Nephron (organoid): ENCODE measurements around the gene CTSO.
A peak's percentile ranks its signal among the peaks of the same experiment; 100 is the strongest.

ENCODE experiments used
- H3K27ac Mint-ChIP-seq, 3 experiments: 2 replicates each; pipeline ENCODE4 v1.8.0; 2020; ENCODE audit warnings: mixed read lengths in 3 of 3, mild to moderate bottlenecking in 2 of 3, moderate library complexity in 1 of 3
- H3K27me3 Mint-ChIP-seq: 2 replicates; pipeline ENCODE4 v1.8.0; 2021; ENCODE audit warnings: low read depth, mild to moderate bottlenecking, moderate library complexity, mixed read lengths
- H3K36me3 Mint-ChIP-seq: 2 replicates; pipeline ENCODE4 v1.8.0; 2020; ENCODE audit warnings: low read depth, mixed read lengths
- H3K4me1 Mint-ChIP-seq: 2 replicates; pipeline ENCODE4 v1.8.0; 2020; ENCODE audit warnings: mixed read lengths
- H3K4me3 Mint-ChIP-seq, 3 experiments: 2 replicates each; pipeline ENCODE4 v1.8.0; 2020; ENCODE audit warnings: mild to moderate bottlenecking in 3 of 3, mixed read lengths in 3 of 3, moderate library complexity in 2 of 3
- H3K9me3 Mint-ChIP-seq: 2 replicates; pipeline ENCODE4 v1.8.0; 2020; ENCODE audit warnings: mixed read lengths
- TF ChIP-seq, protein P1 (sequence below), 3 experiments: fragments of 200-600 bp; sonication (generic); IDR thresholded peaks; one replicate each; pipeline ENCODE4 v1.5.0; 2021; ENCODE audit warnings: antibody characterized with exemption in 3 of 3; ENCODE audit not compliant: unreplicated experiment in 3 of 3

The CTSO gene

DNA sequence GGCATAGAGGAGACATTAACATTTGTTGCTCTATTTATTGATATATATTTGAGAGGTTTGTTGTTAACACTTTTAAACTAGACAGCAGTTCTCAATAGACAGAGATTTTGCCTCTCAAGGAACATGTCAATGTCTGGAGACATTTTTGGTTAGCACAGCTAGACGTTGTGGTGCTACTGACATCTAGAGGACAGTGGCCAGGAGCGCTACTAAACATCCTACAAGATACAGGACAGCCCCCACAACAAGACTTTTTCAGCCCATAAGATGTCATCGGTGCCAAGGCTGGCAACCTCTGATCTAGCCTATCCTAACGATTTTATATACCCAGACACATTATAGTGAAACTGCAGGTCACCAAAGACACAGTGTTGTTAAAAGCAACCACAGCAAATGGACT is 18.4 kb upstream of the CTSO start:
- Mint-ChIP-seq H3K36me3 (no peaks in the 10 kb centered on the region), H3K4me3 (no peak overlapping the region), H3K9me3 (no peaks in the 10 kb centered on the region), H3K4me1 (peaks cover 21% of the 10 kb centered on the region), H3K27ac (no peak overlapping the region), H3K27me3 (no peaks in the 10 kb centered on the region)
- TF ChIP-seq, protein P1, sequence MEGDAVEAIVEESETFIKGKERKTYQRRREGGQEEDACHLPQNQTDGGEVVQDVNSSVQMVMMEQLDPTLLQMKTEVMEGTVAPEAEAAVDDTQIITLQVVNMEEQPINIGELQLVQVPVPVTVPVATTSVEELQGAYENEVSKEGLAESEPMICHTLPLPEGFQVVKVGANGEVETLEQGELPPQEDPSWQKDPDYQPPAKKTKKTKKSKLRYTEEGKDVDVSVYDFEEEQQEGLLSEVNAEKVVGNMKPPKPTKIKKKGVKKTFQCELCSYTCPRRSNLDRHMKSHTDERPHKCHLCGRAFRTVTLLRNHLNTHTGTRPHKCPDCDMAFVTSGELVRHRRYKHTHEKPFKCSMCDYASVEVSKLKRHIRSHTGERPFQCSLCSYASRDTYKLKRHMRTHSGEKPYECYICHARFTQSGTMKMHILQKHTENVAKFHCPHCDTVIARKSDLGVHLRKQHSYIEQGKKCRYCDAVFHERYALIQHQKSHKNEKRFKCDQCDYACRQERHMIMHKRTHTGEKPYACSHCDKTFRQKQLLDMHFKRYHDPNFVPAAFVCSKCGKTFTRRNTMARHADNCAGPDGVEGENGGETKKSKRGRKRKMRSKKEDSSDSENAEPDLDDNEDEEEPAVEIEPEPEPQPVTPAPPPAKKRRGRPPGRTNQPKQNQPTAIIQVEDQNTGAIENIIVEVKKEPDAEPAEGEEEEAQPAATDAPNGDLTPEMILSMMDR (IDR thresholded peaks at IDR 0.05; ENCODE audit: unreplicated experiment in 3 of 3), result peak in 2 of 3 experiments; percentile 6 to 29

DNA sequence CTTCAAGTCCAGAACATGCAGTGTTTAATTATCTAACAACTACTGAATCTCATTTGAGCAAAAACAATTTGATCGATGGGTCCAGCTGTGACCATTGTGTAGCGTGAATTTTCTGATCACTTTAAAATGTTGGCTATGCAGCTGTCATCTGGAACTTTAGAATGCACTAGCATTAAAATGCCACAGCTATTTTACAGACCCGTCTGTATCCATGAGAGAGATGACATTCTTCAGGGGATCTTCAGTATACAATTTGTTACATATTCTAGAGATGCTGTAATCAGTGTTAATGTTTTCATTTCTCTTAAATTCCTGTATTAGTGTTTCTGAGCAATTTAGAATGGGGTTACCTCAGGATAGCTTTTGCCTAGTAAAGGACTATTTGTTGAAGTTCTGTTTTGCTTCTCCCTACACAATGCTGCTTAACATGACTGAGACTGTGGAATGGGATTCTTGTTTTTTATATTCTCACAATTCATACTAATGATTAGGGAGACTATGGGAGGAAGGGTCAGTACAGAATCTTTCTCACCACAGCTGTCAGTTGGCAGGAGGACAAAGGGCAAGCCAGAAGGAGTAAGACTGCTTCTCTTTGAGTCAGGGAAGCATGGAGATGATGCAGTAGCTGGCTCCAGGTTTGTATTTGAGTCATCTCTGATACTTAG is 13.2 kb upstream of the CTSO start:
- H3K9me3 Mint-ChIP-seq, result no peaks in the 10 kb centered on the region

DNA sequence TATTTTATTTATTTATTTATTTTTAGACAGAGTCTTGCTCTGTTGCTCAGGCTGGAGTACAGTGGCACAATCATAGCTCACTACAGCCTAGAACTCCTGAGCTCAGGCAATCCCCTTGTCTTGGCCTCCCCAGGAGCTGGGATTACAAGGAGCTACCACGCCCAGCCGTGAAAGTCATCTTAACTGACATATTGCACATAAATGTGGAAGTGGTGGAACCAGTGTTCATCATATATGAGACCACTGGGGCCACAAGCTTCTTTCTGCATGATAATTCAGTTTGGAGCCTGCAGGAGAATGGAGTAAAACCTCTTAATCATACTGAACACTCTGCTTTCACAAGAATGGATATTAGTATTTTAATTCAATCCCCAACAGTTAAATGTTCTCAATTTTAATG is 12.5 kb upstream of the CTSO start:
- Mint-ChIP-seq H3K4me1 (peaks cover 48% of the 10 kb centered on the region), H3K4me3 (no peak overlapping the region), H3K27me3 (no peaks in the 10 kb centered on the region), H3K27ac (peak overlapping the region; percentile 61 to 75 (median 64)), H3K9me3 (no peaks in the 10 kb centered on the region), H3K36me3 (no peaks in the 10 kb centered on the region)
- TF ChIP-seq, protein P1 (IDR thresholded peaks at IDR 0.05; ENCODE audit: unreplicated experiment in 3 of 3), result no peak

More for the DNA sequence above, 13.2 kb upstream of the CTSO start:
- no peaks in the 10 kb centered on the region for H3K27me3 Mint-ChIP-seq
- TF ChIP-seq, protein P1 (IDR thresholded peaks at IDR 0.05; ENCODE audit: unreplicated experiment in 3 of 3), result no peak
- no peaks in the 10 kb centered on the region for H3K36me3 Mint-ChIP-seq
- peak overlapping the region in 1 of 3 experiments; percentile 13 for H3K4me3 Mint-ChIP-seq
- peaks cover 47% of the 10 kb centered on the region for H3K4me1 Mint-ChIP-seq
- H3K27ac Mint-ChIP-seq, result peak overlapping the region; percentile 61 to 75 (median 64)

DNA sequence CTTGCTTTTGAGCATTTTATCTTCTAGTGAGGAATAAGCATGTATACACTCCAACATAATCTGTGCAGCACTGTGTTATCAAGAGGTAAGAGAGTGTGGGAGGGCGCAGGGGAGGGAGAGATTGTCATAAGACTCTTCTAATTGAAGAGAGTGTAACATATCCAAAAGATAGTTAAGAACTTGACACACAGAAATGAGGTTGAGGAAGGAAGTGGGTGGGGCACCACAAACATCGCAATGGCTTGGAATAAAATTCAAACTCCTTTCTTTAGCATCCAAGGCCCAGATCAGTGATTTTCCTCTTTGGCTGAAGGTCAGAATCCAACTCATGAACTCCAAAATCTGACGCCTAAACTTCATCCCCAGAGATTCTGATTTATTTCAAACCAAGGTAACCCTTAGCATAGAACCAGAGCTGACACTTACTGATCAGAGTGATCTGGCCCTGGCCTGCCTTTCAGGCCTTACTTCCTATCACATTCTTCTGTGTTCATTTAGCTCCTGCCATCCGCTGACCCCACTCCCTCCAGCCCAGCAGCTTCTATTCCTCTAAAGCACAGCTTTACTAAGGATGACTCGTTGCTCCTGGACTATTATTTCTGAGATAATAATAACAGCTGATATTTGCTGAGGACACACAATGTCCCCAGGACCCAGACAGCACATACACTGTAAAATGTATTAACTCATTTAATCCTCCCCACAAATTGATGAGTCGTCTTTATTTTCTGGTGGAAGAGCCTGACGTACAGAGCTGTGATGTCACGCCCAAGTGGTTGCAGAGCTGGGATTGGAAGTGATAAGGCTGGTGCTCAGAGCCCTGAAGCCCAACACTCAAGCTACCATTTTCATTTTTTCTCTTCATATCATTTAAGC is 10.6 kb upstream of the CTSO start:
- H3K4me1 Mint-ChIP-seq, result peaks cover 57% of the 10 kb centered on the region
- no peaks in the 10 kb centered on the region for H3K9me3 Mint-ChIP-seq
- peak overlapping the region in 2 of 3 experiments; percentile 54 to 75 for H3K27ac Mint-ChIP-seq
- H3K27me3 Mint-ChIP-seq, result no peaks in the 10 kb centered on the region
- no peak overlapping the region for H3K4me3 Mint-ChIP-seq
- TF ChIP-seq, protein P1 (IDR thresholded peaks at IDR 0.05; ENCODE audit: unreplicated experiment in 3 of 3), result no peak
- H3K36me3 Mint-ChIP-seq, result no peaks in the 10 kb centered on the region

DNA sequence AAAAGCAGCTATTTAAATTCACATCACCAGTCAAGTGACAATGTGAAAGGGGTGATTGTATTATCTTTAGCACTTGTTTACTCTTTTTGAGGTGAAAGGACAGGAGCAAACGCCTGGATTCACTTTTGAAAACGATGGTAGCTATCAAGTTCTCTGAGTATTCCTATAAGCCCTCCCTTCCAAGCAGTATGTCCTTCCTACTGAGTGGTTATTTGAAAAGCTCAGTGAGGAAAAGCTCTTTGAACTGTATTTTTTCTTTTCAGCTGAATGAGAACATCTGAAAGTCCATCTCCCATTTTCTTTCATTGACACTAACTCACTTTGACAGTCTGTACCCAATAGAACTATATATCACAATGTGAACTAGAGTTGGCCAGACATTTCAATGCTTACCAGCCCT is 9.1 kb upstream of the CTSO start:
- Mint-ChIP-seq H3K27me3 (no peaks in the 10 kb centered on the region), H3K4me3 (no peak overlapping the region), H3K4me1 (peaks cover 51% of the 10 kb centered on the region), H3K36me3 (no peaks in the 10 kb centered on the region), H3K9me3 (no peaks in the 10 kb centered on the region), H3K27ac (no peak overlapping the region)
- TF ChIP-seq, protein P1 (IDR thresholded peaks at IDR 0.05; ENCODE audit: unreplicated experiment in 3 of 3), result no peak
